ENCODE data around the gene NCBP3. TPM values are rescaled to one million over a fixed set of nuclear protein-coding genes. Genes with fewer than 3 reads are reported as not detected.

Gene NCBP3
- total and polyA plus RNA-seq, 9 of the 15 experiments (the other 6 are each of a cell fraction or from before 2014, with no cell fraction given) = 3.1 to 25.5 (median 20.5) TPM

DNA sequence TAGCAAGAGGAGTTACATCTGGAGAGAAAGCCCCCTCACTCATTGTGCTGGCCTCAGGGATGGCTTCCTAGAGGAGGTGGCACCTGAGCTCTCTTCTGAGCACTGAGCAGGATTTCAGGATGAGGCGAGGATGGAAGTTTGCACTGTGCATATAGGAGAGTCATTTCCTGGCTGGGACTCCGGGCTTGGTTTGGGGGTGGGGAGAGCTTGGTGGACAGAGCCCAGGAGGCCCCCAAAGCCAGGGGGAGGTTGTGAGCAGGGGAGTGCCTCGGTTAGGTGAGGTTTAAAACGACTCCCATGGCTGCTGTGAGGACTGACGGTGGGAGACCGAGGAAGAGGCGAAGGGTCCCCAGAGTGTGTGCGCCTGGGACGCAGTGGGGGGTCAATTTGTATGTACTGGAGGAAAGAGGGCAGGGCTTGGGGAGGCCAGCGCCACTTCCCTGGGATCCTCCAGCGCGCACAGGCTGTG, 45.6 kb upstream of the NCBP3 start (continued):
- TF ChIP-seq ZNF655 (CRISPR knock-in tag; IDR thresholded peaks at IDR 0.05) (no peak), PREB (CRISPR knock-in tag; IDR thresholded peaks at IDR 0.05) (no peak), MTA2 (IDR thresholded peaks at IDR 0.05; ENCODE audit: low read depth) (no peak)
- TF ChIP-seq, protein P1, sequence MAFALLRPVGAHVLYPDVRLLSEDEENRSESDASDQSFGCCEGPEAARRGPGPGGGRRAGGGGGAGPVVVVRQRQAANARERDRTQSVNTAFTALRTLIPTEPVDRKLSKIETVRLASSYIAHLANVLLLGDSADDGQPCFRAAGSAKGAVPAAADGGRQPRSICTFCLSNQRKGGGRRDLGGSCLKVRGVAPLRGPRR (CRISPR knock-in tag; IDR thresholded peaks at IDR 0.05) = no peak

DNA sequence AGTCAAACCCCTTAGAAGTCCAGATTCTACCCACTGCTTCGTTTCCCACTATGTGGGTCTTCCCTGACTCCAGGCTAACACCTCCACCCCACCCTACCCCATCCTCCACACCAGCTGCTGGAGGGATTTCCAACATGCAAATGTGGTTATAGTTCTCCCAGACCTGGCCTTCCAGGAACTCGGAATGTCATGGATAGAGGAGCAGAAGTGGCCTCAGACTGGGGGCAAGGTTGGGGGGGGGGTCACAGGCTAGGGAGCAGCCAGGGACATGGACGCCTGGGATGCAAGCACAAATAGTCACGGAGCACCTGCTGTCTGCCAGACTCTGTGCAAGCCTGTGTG, 44.8 kb upstream of the NCBP3 start:
- ChIA-PET CTCF (ENCODE audit: low intra/inter-chr PET ratio) (interaction anchor here (0.6 kb wide), 1 partner anchor 111 kb away, joined by 4 read pairs; no protein-coding TSS in a partner anchor), POLR2A (interaction anchor here (0.7 to 0.9 kb wide), 2 partner anchors 12 to 32 kb away, joined by 3 read pairs; no protein-coding TSS in a partner anchor)
- no peak for FAIRE-seq
- H4K20me1 ChIP-seq (replicated peaks; ENCODE audit: control insufficient read depth, insufficient read depth, low read length) = no peaks in the 10 kb centered on the region
- intact Hi-C loops (cut with micrococcal nuclease) = no loop called here
- WGBS (ENCODE audit: insufficient coverage, low coverage, missing lambda C conversion rate) = 59% methylated on average over 3 of the region's 4 CpGs
- in situ Hi-C loops (cut with MboI) = no loop called here
- BruUV-seq (replicated peaks) = no TSS peak
- no peak for TF ChIP-seq ZNF77 (CRISPR knock-in tag; IDR thresholded peaks at IDR 0.05)
- TF ChIP-seq GATAD2B (IDR thresholded peaks at IDR 0.05; ENCODE audit: borderline replicate concordance) = no peak
- TF ChIP-seq GATA2 (CRISPR knock-in tag; IDR thresholded peaks at IDR 0.05) = no peak
- TF ChIP-seq, protein P2, sequence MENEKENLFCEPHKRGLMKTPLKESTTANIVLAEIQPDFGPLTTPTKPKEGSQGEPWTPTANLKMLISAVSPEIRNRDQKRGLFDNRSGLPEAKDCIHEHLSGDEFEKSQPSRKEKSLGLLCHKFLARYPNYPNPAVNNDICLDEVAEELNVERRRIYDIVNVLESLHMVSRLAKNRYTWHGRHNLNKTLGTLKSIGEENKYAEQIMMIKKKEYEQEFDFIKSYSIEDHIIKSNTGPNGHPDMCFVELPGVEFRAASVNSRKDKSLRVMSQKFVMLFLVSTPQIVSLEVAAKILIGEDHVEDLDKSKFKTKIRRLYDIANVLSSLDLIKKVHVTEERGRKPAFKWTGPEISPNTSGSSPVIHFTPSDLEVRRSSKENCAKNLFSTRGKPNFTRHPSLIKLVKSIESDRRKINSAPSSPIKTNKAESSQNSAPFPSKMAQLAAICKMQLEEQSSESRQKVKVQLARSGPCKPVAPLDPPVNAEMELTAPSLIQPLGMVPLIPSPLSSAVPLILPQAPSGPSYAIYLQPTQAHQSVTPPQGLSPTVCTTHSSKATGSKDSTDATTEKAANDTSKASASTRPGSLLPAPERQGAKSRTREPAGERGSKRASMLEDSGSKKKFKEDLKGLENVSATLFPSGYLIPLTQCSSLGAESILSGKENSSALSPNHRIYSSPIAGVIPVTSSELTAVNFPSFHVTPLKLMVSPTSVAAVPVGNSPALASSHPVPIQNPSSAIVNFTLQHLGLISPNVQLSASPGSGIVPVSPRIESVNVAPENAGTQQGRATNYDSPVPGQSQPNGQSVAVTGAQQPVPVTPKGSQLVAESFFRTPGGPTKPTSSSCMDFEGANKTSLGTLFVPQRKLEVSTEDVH (IDR thresholded peaks at IDR 0.05; ENCODE audit: low read depth, partially characterized antibody) = no peak
- no peaks in the 10 kb centered on the region for H3K9me3 ChIP-seq (replicated peaks; ENCODE audit: control insufficient read depth, insufficient read depth, low read depth, low read length)
- H3K4me1 ChIP-seq (replicated peaks in 1 of 2; ENCODE audit: control insufficient read depth in 2 of 2, insufficient read depth in 2 of 2, low read length in 2 of 2) = peaks cover 33 to 74% of the 10 kb centered on the region in 2 experiments
- no peak overlapping the region for H3K4me2 ChIP-seq (ENCODE audit: insufficient read depth, low read length)
- no peak overlapping the region for H2AFZ ChIP-seq (ENCODE audit: low read depth, low read length)
- peak overlapping the region in 1 of 2 experiments; percentile 92; a peak in 1 of 4 replicates for H3K9ac ChIP-seq (ENCODE audit: insufficient read depth in 1 of 2, low read depth in 2 of 2, low read length in 2 of 2)
- peaks cover 36% of the 10 kb centered on the region for H3K79me2 ChIP-seq (ENCODE audit: control insufficient read depth, insufficient read depth, low read length)
- no peaks in the 10 kb centered on the region for H3K9me1 ChIP-seq (ENCODE audit: control insufficient read depth, insufficient read depth, low read length)
- no peaks in the 10 kb centered on the region for H3K27me3 ChIP-seq (ENCODE audit: control insufficient read depth in 2 of 2, insufficient read depth in 2 of 2, low read length in 2 of 2)
- H3K36me3 ChIP-seq (ENCODE audit: control insufficient read depth, insufficient read depth, low read length) = no peaks in the 10 kb centered on the region
- DNase-seq (ENCODE audit: extremely low read depth in 1 of 4, low spot score in 3 of 4) = no peak
- no peak overlapping the region for H3K4me3 ChIP-seq
- no peak for ATAC-seq
- H3K27ac ChIP-seq (ENCODE audit: extremely low read depth, low read depth, low read length) = no peak overlapping the region
